HepG2 (cell line): ENCODE measurements around the gene LHFPL2. TPM values are rescaled to one million over a fixed set of nuclear protein-coding genes. Genes with fewer than 3 reads are reported as not detected.

Source experiments
- ATAC-seq: fragments of 200-7000 bp; cut with Tn5 transposase; 3 replicates; pipeline ENCODE4 v1.9.1; 2020; ENCODE audit warnings: mild to moderate bottlenecking, moderate library complexity
- BruUV-seq: library from RNA; stranded (reverse); fragments of 400-500 nt; replicated peaks from 2 replicates; lab custom pipeline; 2021; lab: Mats Ljungman, UMichigan
- CTCF ChIA-PET: fragments of 300-600 bp; formaldehyde crosslinking; extraction: SDS; loops from one replicate; lab custom pipeline; 2021; ENCODE audit warnings: low total read pairs, inconsistent platforms, low intra/inter-chr PET ratio; lab: Yijun Ruan, JAX
- POLR2A ChIA-PET: fragments of 350-600 bp; sonication (Branson Sonifier 250); formaldehyde crosslinking; loops from one replicate; lab custom pipeline; 2020; ENCODE audit warnings: antibody characterized with exemption, inconsistent platforms; lab: Yijun Ruan, JAX
- DNase-seq: peaks from one replicate; pipeline ENCODE4 v3.0.0-alpha.2; 2015; ENCODE audit warnings: low spot score
- FAIRE-seq: peaks from 3 replicates; lab custom pipeline; 2011; peaks lifted over from hg19 to GRCh38; lab: Jason Lieb, UNC
- H2AFZ ChIP-seq: one replicate; pipeline ENCODE4 v1.6.1; 2011; ENCODE audit warnings: low read length, inconsistent platforms
- H3K27ac ChIP-seq: fragments of 300-600 bp; 3 replicates; pipeline ENCODE4 v1.8.0; 2011; ENCODE audit warnings: mixed run types, mild to moderate bottlenecking, mixed read lengths, low read length, inconsistent platforms; ENCODE audit not compliant: insufficient read depth; ENCODE audit errors: extremely low read length
- H3K27me3 ChIP-seq, 2 experiments: fragments of 200-600 bp in 1 of 2; 2 replicates in 1 of 2; 3 replicates in 1 of 2; pipeline versions ENCODE4 v1.6.0 to v1.8.0; 2011; ENCODE audit warnings: low read length in 2 of 2, mild to moderate bottlenecking in 2 of 2, moderate library complexity in 2 of 2, inconsistent platforms in 1 of 2; ENCODE audit not compliant: insufficient read depth in 2 of 2, control insufficient read depth in 1 of 2
- H3K36me3 ChIP-seq, 2 experiments: fragments of 200-600 bp in 1 of 2; replicated peaks in 1 of 2; 2 replicates in 1 of 2; 3 replicates in 1 of 2; pipeline versions ENCODE4 v1.5.1 to v1.8.0; 2011; ENCODE audit warnings: low read length in 2 of 2, inconsistent platforms in 1 of 2; ENCODE audit not compliant: insufficient read depth in 2 of 2, control insufficient read depth in 1 of 2
- H3K4me1 ChIP-seq: 2 replicates; pipeline ENCODE4 v1.5.1; 2012; ENCODE audit warnings: low read length, inconsistent platforms; ENCODE audit not compliant: insufficient read depth
- H3K4me2 ChIP-seq: 2 replicates; pipeline ENCODE4 v1.6.0; 2011; ENCODE audit warnings: low read depth, low read length, inconsistent platforms
- H3K4me3 ChIP-seq, 3 experiments: fragments of 200-600 bp in 1 of 3; sonication (generic), shearing (Covaris generic) in 1 of 3; replicated peaks in 1 of 3; 2 replicates each; pipeline ENCODE4 v1.5.1; 2011 to 2016; ENCODE audit warnings: low read length in 3 of 3, inconsistent platforms in 2 of 3, low read depth in 2 of 3, mild to moderate bottlenecking in 2 of 3, control low read depth in 1 of 3, mixed read lengths in 1 of 3; ENCODE audit not compliant: insufficient read depth in 1 of 3
- H3K79me2 ChIP-seq: one replicate; pipeline ENCODE4 v1.6.1; 2011; ENCODE audit warnings: low read length, inconsistent platforms; ENCODE audit not compliant: insufficient read depth
- H3K9ac ChIP-seq: 2 replicates; pipeline ENCODE4 v1.6.0; 2011; ENCODE audit warnings: mild to moderate bottlenecking, low read depth, low read length, inconsistent platforms; ENCODE audit not compliant: insufficient read depth
- H3K9me3 ChIP-seq: 2 replicates; pipeline ENCODE4 v1.5.1; 2012; ENCODE audit warnings: mild to moderate bottlenecking, low read length
- H4K20me1 ChIP-seq: 2 replicates; pipeline ENCODE4 v1.6.0; 2011; ENCODE audit warnings: inconsistent platforms, mild to moderate bottlenecking, low read length, moderate library complexity; ENCODE audit not compliant: insufficient read depth
- AFF4 ChIP-seq: sonication (generic); formaldehyde crosslinking; IDR thresholded peaks from 2 replicates; pipeline ENCODE4 v1.4.0; 2020; ENCODE audit warnings: missing genetic modification reagents
- SOX6 ChIP-seq, 2 experiments: fragments of 450-650 bp in 1 of 2; sonication (generic) in 1 of 2; formaldehyde crosslinking in 1 of 2; IDR thresholded peaks; 2 replicates each; pipeline versions ENCODE4 v1.4.0 to v1.6.1; 2017 to 2020; ENCODE audit warnings: antibody characterized with exemption in 1 of 2, mild to moderate bottlenecking in 1 of 2, missing genetic modification reagents in 1 of 2
- TARDBP ChIP-seq: sonication (generic); formaldehyde crosslinking; IDR thresholded peaks from 2 replicates; pipeline ENCODE4 v1.8.0; 2022; ENCODE audit warnings: mild to moderate bottlenecking, missing genetic modification reagents
- WGBS: methylation state at CpG from one replicate; pipeline ENCODE4 v1.1.6; 2017; ENCODE audit warnings: low lambda C conversion rate; 5-methylcytosine and 5-hydroxymethylcytosine counted together
- in situ Hi-C: cut with HindIII; loops from 2 replicates; pipeline ENCODE4 v1.10.0; 2017; ENCODE audit warnings: low pct_unique_long_range_greater_than_20kb; ENCODE audit not compliant: extremely low pct_ligation_motif_present
- intact Hi-C: fragments of 100-400 bp; cut with micrococcal nuclease; formaldehyde crosslinking; loops from one replicate; pipeline ENCODE4 v1.10.0; 2022; ENCODE audit not compliant: unreplicated experiment
- polyA plus RNA-seq, 8 experiments: library from polyadenylated mRNA; depleted of rRNA in 3 of 8; stranded (reverse) in 7 of 8; unstranded in 1 of 8; fragments of >200 nt; fragmentation: Illumina TruSeq in 4 of 8; extraction: Trizol in 4 of 8; gene quantifications; 2 replicates each; pipeline versions ENCODE4 v1.2.1 to v1.2.3, GENCODE V29; 2011 to 2016; ENCODE audit warnings: low read depth in 4 of 8, missing spikeins in 1 of 8, mixed read lengths in 1 of 8; ENCODE audit not compliant: insufficient read depth in 1 of 8
- total RNA-seq, 5 experiments: library from RNA; depleted of rRNA; stranded (reverse); fragments of >200 nt; fragmentation: Illumina TruSeq; extraction: Trizol; gene quantifications; 2 replicates each; pipeline ENCODE4 v1.2.3, GENCODE V29; 2016; ENCODE audit warnings: low read depth in 1 of 5

Gene LHFPL2
- total and polyA plus RNA-seq, 2 of the 13 experiments (the other 11 are each of a cell fraction or from before 2014, with no cell fraction given), result 6.0 to 20.0 TPM

GRCh38 chr5:78602400-78602799 lies 46.2 kb downstream of the LHFPL2 start:
- H3K4me3 ChIP-seq, result no peak overlapping the region
- FAIRE-seq (no peak), DNase-seq (peak; percentile 72), ATAC-seq (peak; percentile 50)
- no TSS peak for BruUV-seq
- in situ Hi-C loops (no loop called here), intact Hi-C loops (loop anchor here (5.0 kb wide), 1 partner anchor 40 kb away; no protein-coding TSS in a partner anchor)
- peak overlapping the region; percentile 76 for H3K27ac ChIP-seq
- H3K9me3 ChIP-seq, result no peaks in the 10 kb centered on the region
- POLR2A ChIA-PET, result interaction anchor here (0.6 to 2.2 kb wide), 3 partner anchors 9 to 383 kb away, joined by 3 to 7 read pairs (median 6); no protein-coding TSS in a partner anchor
- TF ChIP-seq TARDBP (CRISPR knock-in tag), result 0 out of 2 replicates have a peak, but pooled peaks have one; percentile 8
- TF ChIP-seq SOX6 (IDR thresholded peaks at IDR 0.05), result no peak
- 0 out of 2 replicates have a peak, but pooled peaks have one; percentile 21 for TF ChIP-seq SOX6 (CRISPR knock-in tag; IDR thresholded peaks at IDR 0.05)
- no peak for TF ChIP-seq AFF4 (CRISPR knock-in tag)
- peak overlapping the region; percentile 66 for H3K4me2 ChIP-seq
- CTCF ChIA-PET, result no interaction called here
- WGBS, result 1% methylated on average over 2 of the region's 2 CpGs
- no peak overlapping the region for H3K9ac ChIP-seq
- no peaks in the 10 kb centered on the region for H4K20me1 ChIP-seq
- H3K27me3 ChIP-seq, result no peaks in the 10 kb centered on the region
- H3K79me2 ChIP-seq, result peaks cover 28% of the 10 kb centered on the region
- H3K4me1 ChIP-seq, result peaks cover 100% of the 10 kb centered on the region
- no peak overlapping the region for H2AFZ ChIP-seq
- peaks cover 0 to 2% of the 10 kb centered on the region in 2 experiments; a peak in 1 of 5 replicates for H3K36me3 ChIP-seq
